ENCODE measurements around the gene RABGAP1L.
"Not testable (repeated sequence)": the region's sequence is repeated elsewhere in the genome, so short reads cannot be mapped to it uniquely, and the experiment has no call there.

The RABGAP1L gene

GRCh38 chr1:174816621-174817020, 657.3 kb downstream of the RABGAP1L start:
- not testable (repeated sequence) for H3K9me3 ChIP-seq (ENCODE audit: control insufficient read depth in 2 of 2, low read length in 2 of 2)

GRCh38 chr1:174818014-174818616, 658.8 kb downstream of the RABGAP1L start:
- Histone ChIP-seq H3K27me3 (ENCODE audit: control insufficient read depth in 2 of 2, insufficient read depth in 2 of 2, low read length in 2 of 2) (no peaks in the 10 kb centered on the region), H3K4me1 (ENCODE audit: control insufficient read depth in 2 of 2, insufficient read depth in 2 of 2, low read length in 2 of 2) (no peaks in the 10 kb centered on the region), H3K9ac (ENCODE audit: low read depth in 1 of 2, low read length in 2 of 2) (no peak overlapping the region), H3K9me3 (ENCODE audit: control insufficient read depth in 2 of 2, low read length in 2 of 2) (no peaks in the 10 kb centered on the region), H3K27ac (ENCODE audit: low read depth in 2 of 2, low read length in 2 of 2) (no peak overlapping the region), H3K4me3 (ENCODE audit: low read length in 2 of 2) (no peak overlapping the region), H3K36me3 (ENCODE audit: control insufficient read depth in 2 of 2, insufficient read depth in 2 of 2, low read length in 2 of 2) (no peaks in the 10 kb centered on the region)

More at GRCh38 chr1:174816621-174817020, 657.3 kb downstream of the RABGAP1L start:
- H3K36me3 ChIP-seq (ENCODE audit: control insufficient read depth in 2 of 2, insufficient read depth in 2 of 2, low read length in 2 of 2); H3K4me1 ChIP-seq (ENCODE audit: control insufficient read depth in 2 of 2, insufficient read depth in 2 of 2, low read length in 2 of 2); H3K4me3 ChIP-seq (ENCODE audit: low read length in 2 of 2); H3K27ac ChIP-seq (ENCODE audit: low read depth in 2 of 2, low read length in 2 of 2); H3K27me3 ChIP-seq (ENCODE audit: control insufficient read depth in 2 of 2, insufficient read depth in 2 of 2, low read length in 2 of 2); H3K9ac ChIP-seq (ENCODE audit: low read depth in 1 of 2, low read length in 2 of 2): not testable (repeated sequence)

- Histone ChIP-seq H3K9me3 (ENCODE audit: control insufficient read depth in 2 of 2, low read length in 2 of 2) (no peaks in the 10 kb centered on the region), H3K9ac (ENCODE audit: low read depth in 1 of 2, low read length in 2 of 2) (no peak overlapping the region), H3K27me3 (ENCODE audit: control insufficient read depth in 2 of 2, insufficient read depth in 2 of 2, low read length in 2 of 2) (no peaks in the 10 kb centered on the region), H3K4me3 (ENCODE audit: low read length in 2 of 2) (no peak overlapping the region), H3K27ac (ENCODE audit: low read depth in 2 of 2, low read length in 2 of 2) (no peak overlapping the region), H3K36me3 (ENCODE audit: control insufficient read depth in 2 of 2, insufficient read depth in 2 of 2, low read length in 2 of 2) (no peaks in the 10 kb centered on the region), H3K4me1 (ENCODE audit: control insufficient read depth in 2 of 2, insufficient read depth in 2 of 2, low read length in 2 of 2) (no peaks in the 10 kb centered on the region)
These were observed 659.6 kb downstream of the RABGAP1L start for GRCh38 chr1:174818951-174819350.

- Histone ChIP-seq H3K9me3 (ENCODE audit: control insufficient read depth in 2 of 2, low read length in 2 of 2) (no peaks in the 10 kb centered on the region), H3K4me3 (ENCODE audit: low read length in 2 of 2) (no peak overlapping the region), H3K4me1 (ENCODE audit: control insufficient read depth in 2 of 2, insufficient read depth in 2 of 2, low read length in 2 of 2) (no peaks in the 10 kb centered on the region), H3K27ac (ENCODE audit: low read depth in 2 of 2, low read length in 2 of 2) (no peak overlapping the region), H3K27me3 (ENCODE audit: control insufficient read depth in 2 of 2, insufficient read depth in 2 of 2, low read length in 2 of 2) (no peaks in the 10 kb centered on the region), H3K9ac (ENCODE audit: low read depth in 1 of 2, low read length in 2 of 2) (no peak overlapping the region), H3K36me3 (ENCODE audit: control insufficient read depth in 2 of 2, insufficient read depth in 2 of 2, low read length in 2 of 2) (no peaks in the 10 kb centered on the region)
These were observed 660.3 kb downstream of the RABGAP1L start for GRCh38 chr1:174819596-174819995.

GRCh38 chr1:174825127-174825526, 665.8 kb downstream of the RABGAP1L start:
- Histone ChIP-seq H3K9ac (ENCODE audit: low read depth in 1 of 2, low read length in 2 of 2) (no peak overlapping the region), H3K4me1 (ENCODE audit: control insufficient read depth in 2 of 2, insufficient read depth in 2 of 2, low read length in 2 of 2) (no peaks in the 10 kb centered on the region), H3K9me3 (ENCODE audit: control insufficient read depth in 2 of 2, low read length in 2 of 2) (no peaks in the 10 kb centered on the region), H3K27me3 (ENCODE audit: control insufficient read depth in 2 of 2, insufficient read depth in 2 of 2, low read length in 2 of 2) (no peaks in the 10 kb centered on the region), H3K4me3 (ENCODE audit: low read length in 2 of 2) (no peak overlapping the region), H3K36me3 (ENCODE audit: control insufficient read depth in 2 of 2, insufficient read depth in 2 of 2, low read length in 2 of 2) (no peaks in the 10 kb centered on the region), H3K27ac (ENCODE audit: low read depth in 2 of 2, low read length in 2 of 2) (no peak overlapping the region)

- H3K4me1 ChIP-seq (ENCODE audit: control insufficient read depth in 2 of 2, insufficient read depth in 2 of 2, low read length in 2 of 2): no peaks in the 10 kb centered on the region
- H3K27ac ChIP-seq (ENCODE audit: low read depth in 2 of 2, low read length in 2 of 2): no peak overlapping the region
- no peaks in the 10 kb centered on the region for H3K9me3 ChIP-seq (ENCODE audit: control insufficient read depth in 2 of 2, low read length in 2 of 2)
- no peak overlapping the region for H3K4me3 ChIP-seq (ENCODE audit: low read length in 2 of 2)
- H3K36me3 ChIP-seq (ENCODE audit: control insufficient read depth in 2 of 2, insufficient read depth in 2 of 2, low read length in 2 of 2): no peaks in the 10 kb centered on the region
- H3K9ac ChIP-seq (ENCODE audit: low read depth in 1 of 2, low read length in 2 of 2): no peak overlapping the region
- no peaks in the 10 kb centered on the region for H3K27me3 ChIP-seq (ENCODE audit: control insufficient read depth in 2 of 2, insufficient read depth in 2 of 2, low read length in 2 of 2)
These were observed 666.5 kb downstream of the RABGAP1L start for GRCh38 chr1:174825806-174826205.

GRCh38 chr1:174828264-174828663, 668.9 kb downstream of the RABGAP1L start:
- Histone ChIP-seq H3K27me3 (ENCODE audit: control insufficient read depth in 2 of 2, insufficient read depth in 2 of 2, low read length in 2 of 2) (no peaks in the 10 kb centered on the region), H3K36me3 (ENCODE audit: control insufficient read depth in 2 of 2, insufficient read depth in 2 of 2, low read length in 2 of 2) (no peaks in the 10 kb centered on the region), H3K9ac (ENCODE audit: low read depth in 1 of 2, low read length in 2 of 2) (no peak overlapping the region), H3K4me1 (ENCODE audit: control insufficient read depth in 2 of 2, insufficient read depth in 2 of 2, low read length in 2 of 2) (no peaks in the 10 kb centered on the region), H3K4me3 (ENCODE audit: low read length in 2 of 2) (no peak overlapping the region), H3K9me3 (ENCODE audit: control insufficient read depth in 2 of 2, low read length in 2 of 2) (no peaks in the 10 kb centered on the region), H3K27ac (ENCODE audit: low read depth in 2 of 2, low read length in 2 of 2) (no peak overlapping the region)

GRCh38 chr1:174829990-174830389, 670.7 kb downstream of the RABGAP1L start:
- no peaks in the 10 kb centered on the region for H3K9me3 ChIP-seq (ENCODE audit: control insufficient read depth in 2 of 2, low read length in 2 of 2)
- no peaks in the 10 kb centered on the region for H3K36me3 ChIP-seq (ENCODE audit: control insufficient read depth in 2 of 2, insufficient read depth in 2 of 2, low read length in 2 of 2)
- no peak overlapping the region for H3K4me3 ChIP-seq (ENCODE audit: low read length in 2 of 2)
- H3K27ac ChIP-seq (ENCODE audit: low read depth in 2 of 2, low read length in 2 of 2): no peak overlapping the region
- no peaks in the 10 kb centered on the region for H3K27me3 ChIP-seq (ENCODE audit: control insufficient read depth in 2 of 2, insufficient read depth in 2 of 2, low read length in 2 of 2)
- no peak overlapping the region for H3K9ac ChIP-seq (ENCODE audit: low read depth in 1 of 2, low read length in 2 of 2)
- no peaks in the 10 kb centered on the region for H3K4me1 ChIP-seq (ENCODE audit: control insufficient read depth in 2 of 2, insufficient read depth in 2 of 2, low read length in 2 of 2)

GRCh38 chr1:174836543-174836942, 677.2 kb downstream of the RABGAP1L start:
- Histone ChIP-seq H3K4me3 (ENCODE audit: low read length in 2 of 2) (no peak overlapping the region), H3K9me3 (ENCODE audit: control insufficient read depth in 2 of 2, low read length in 2 of 2) (no peaks in the 10 kb centered on the region), H3K27ac (ENCODE audit: low read depth in 2 of 2, low read length in 2 of 2) (no peak overlapping the region), H3K4me1 (ENCODE audit: control insufficient read depth in 2 of 2, insufficient read depth in 2 of 2, low read length in 2 of 2) (no peaks in the 10 kb centered on the region), H3K36me3 (ENCODE audit: control insufficient read depth in 2 of 2, insufficient read depth in 2 of 2, low read length in 2 of 2) (no peaks in the 10 kb centered on the region), H3K27me3 (ENCODE audit: control insufficient read depth in 2 of 2, insufficient read depth in 2 of 2, low read length in 2 of 2) (no peaks in the 10 kb centered on the region), H3K9ac (ENCODE audit: low read depth in 1 of 2, low read length in 2 of 2) (no peak overlapping the region)

- H3K9me3 ChIP-seq (ENCODE audit: control insufficient read depth in 2 of 2, low read length in 2 of 2): no peaks in the 10 kb centered on the region
- no peak overlapping the region for H3K27ac ChIP-seq (ENCODE audit: low read depth in 2 of 2, low read length in 2 of 2)
- H3K4me1 ChIP-seq (ENCODE audit: control insufficient read depth in 2 of 2, insufficient read depth in 2 of 2, low read length in 2 of 2): no peaks in the 10 kb centered on the region
- no peaks in the 10 kb centered on the region for H3K36me3 ChIP-seq (ENCODE audit: control insufficient read depth in 2 of 2, insufficient read depth in 2 of 2, low read length in 2 of 2)
- no peak overlapping the region for H3K4me3 ChIP-seq (ENCODE audit: low read length in 2 of 2)
- H3K9ac ChIP-seq (ENCODE audit: low read depth in 1 of 2, low read length in 2 of 2): no peak overlapping the region
- H3K27me3 ChIP-seq (ENCODE audit: control insufficient read depth in 2 of 2, insufficient read depth in 2 of 2, low read length in 2 of 2): no peaks in the 10 kb centered on the region
These were observed 678.1 kb downstream of the RABGAP1L start for GRCh38 chr1:174837386-174837785.

- no peaks in the 10 kb centered on the region for H3K4me1 ChIP-seq (ENCODE audit: control insufficient read depth in 2 of 2, insufficient read depth in 2 of 2, low read length in 2 of 2)
- no peak overlapping the region for H3K27ac ChIP-seq (ENCODE audit: low read depth in 2 of 2, low read length in 2 of 2)
- no peaks in the 10 kb centered on the region for H3K27me3 ChIP-seq (ENCODE audit: control insufficient read depth in 2 of 2, insufficient read depth in 2 of 2, low read length in 2 of 2)
- H3K9me3 ChIP-seq (ENCODE audit: control insufficient read depth in 2 of 2, low read length in 2 of 2): no peaks in the 10 kb centered on the region
- H3K36me3 ChIP-seq (ENCODE audit: control insufficient read depth in 2 of 2, insufficient read depth in 2 of 2, low read length in 2 of 2): no peaks in the 10 kb centered on the region
- H3K4me3 ChIP-seq (ENCODE audit: low read length in 2 of 2): no peak overlapping the region
- no peak overlapping the region for H3K9ac ChIP-seq (ENCODE audit: low read depth in 1 of 2, low read length in 2 of 2)
These were observed 679.9 kb downstream of the RABGAP1L start for GRCh38 chr1:174839211-174839610.
